Measurements from ENCODE around the gene FAM222A.

DNA sequence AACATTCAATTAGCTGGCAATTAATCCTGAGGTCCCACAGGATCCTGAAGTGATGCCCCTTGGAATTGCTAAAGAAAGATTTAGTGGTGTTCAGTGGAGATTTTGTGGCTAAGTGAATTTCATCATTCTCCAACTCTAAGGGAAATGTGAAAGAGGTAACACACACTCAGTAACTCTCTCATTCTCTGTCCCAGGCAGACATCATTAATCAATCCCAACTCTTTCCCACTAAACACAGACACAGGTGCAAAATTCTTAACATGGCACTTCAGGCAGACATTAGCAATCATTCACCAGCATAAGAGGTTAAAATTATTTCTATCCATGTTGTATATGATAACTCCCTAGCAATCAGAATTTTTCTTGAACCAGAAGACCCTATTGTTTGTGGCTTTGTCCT, 79.4 kb downstream of the FAM222A start:
- TF ChIP-seq CTCF (optimal IDR thresholded peaks at IDR 0.05 in 1 of 3, IDR thresholded peaks at IDR 0.05 in 1 of 3, conservative IDR thresholded peaks at IDR 0.05 in 1 of 3; ENCODE audit: extremely low read depth in 1 of 3, insufficient read depth in 2 of 3, low read length in 3 of 3) = no peak
- no peak for TF ChIP-seq EZH2 (IDR thresholded peaks at IDR 0.05; ENCODE audit: low read length)

Measured in keratinocyte (primary cell).